Tibial nerve (tissue), 4 donors: Measurements from ENCODE around the gene PCYT1A.
"Not testable (repeated sequence)": the region's sequence is repeated elsewhere in the genome, so short reads cannot be mapped to it uniquely, and the experiment has no call there.

Source experiments
- EP300 ChIP-seq, 2 donors: sonication (generic); formaldehyde crosslinking; IDR thresholded peaks; one replicate each; pipeline ENCODE4 v1.6.1; 2017; ENCODE audit warnings: antibody characterized with exemption in 2 of 2, mild to moderate bottlenecking in 1 of 2
- POLR2A ChIP-seq, 2 donors: fragments of 450-650 bp; IDR thresholded peaks; one replicate each; pipeline ENCODE4 v1.6.1; 2017; ENCODE audit warnings: antibody characterized with exemption in 2 of 2, mild to moderate bottlenecking in 2 of 2, moderate library complexity in 2 of 2
- TF ChIP-seq, protein P1 (sequence below), 5 experiments: fragments of 200-600 bp in 3 of 5; fragments of 450-650 bp in 2 of 5; sonication (generic) in 3 of 5; IDR thresholded peaks; one replicate each; pipeline ENCODE4 v1.5.1; 2016 to 2019; ENCODE audit warnings: antibody characterized with exemption in 5 of 5, mild to moderate bottlenecking in 3 of 5, moderate library complexity in 2 of 5

DNA sequence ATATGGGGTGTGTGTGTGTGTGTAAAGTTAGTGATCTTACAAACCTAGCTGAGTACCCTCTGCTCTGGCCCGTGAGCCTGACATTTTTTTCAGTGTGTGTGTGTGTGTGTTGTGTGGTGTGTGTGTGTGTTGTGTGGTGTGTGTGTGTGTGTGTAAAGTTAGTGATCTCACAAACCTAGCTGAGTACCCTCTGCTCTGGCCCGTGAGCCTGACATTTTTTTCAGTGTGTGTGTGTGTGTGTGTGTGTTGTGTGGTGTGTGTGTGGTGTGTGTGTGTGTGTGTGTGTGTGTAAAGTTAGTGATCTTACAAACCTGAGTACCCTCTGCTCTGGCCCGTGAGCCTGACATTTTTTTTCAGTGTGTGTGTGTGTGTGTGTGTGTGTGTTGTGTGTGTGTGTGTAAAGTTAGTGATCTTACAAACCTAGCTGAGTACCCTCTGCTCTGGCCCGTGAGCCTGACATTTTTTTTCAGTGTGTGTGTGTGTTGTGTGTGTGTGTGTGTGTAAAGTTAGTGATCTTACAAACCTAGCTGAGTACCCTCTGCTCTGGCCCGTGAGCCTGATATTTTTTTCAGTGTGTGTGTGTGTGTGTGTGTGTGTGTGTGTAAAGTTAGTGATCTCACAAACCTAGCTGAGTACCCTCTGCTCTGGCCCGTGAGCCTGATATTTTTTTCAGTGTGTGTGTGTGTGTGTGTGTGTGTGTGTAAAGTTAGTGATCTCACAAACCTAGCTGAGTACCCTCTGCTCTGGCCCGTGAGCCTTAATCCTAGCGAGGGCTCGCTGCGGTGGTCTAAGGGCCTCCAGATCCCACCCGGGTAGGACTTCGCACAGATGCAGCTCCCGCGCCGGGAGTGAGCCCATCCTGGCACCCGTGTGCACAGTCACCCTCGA is 29.5 kb upstream of the PCYT1A start:
- TF ChIP-seq EP300, POLR2A (IDR thresholded peaks at IDR 0.05): not testable (repeated sequence)
- TF ChIP-seq, protein P1, sequence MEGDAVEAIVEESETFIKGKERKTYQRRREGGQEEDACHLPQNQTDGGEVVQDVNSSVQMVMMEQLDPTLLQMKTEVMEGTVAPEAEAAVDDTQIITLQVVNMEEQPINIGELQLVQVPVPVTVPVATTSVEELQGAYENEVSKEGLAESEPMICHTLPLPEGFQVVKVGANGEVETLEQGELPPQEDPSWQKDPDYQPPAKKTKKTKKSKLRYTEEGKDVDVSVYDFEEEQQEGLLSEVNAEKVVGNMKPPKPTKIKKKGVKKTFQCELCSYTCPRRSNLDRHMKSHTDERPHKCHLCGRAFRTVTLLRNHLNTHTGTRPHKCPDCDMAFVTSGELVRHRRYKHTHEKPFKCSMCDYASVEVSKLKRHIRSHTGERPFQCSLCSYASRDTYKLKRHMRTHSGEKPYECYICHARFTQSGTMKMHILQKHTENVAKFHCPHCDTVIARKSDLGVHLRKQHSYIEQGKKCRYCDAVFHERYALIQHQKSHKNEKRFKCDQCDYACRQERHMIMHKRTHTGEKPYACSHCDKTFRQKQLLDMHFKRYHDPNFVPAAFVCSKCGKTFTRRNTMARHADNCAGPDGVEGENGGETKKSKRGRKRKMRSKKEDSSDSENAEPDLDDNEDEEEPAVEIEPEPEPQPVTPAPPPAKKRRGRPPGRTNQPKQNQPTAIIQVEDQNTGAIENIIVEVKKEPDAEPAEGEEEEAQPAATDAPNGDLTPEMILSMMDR (IDR thresholded peaks at IDR 0.05): not testable (repeated sequence)
